ENCODE measurements around the gene CUZD1.

The CUZD1 gene

GRCh38 chr10:122802282-122802681 lies 43.4 kb downstream of the CUZD1 start:
- no peak for FAIRE-seq

GRCh38 chr10:122798704-122799231 lies 46.9 kb downstream of the CUZD1 start:
- FAIRE-seq = no peak

- no peak for FAIRE-seq
Observed at GRCh38 chr10:122796796-122797195, 48.9 kb downstream of the CUZD1 start.

DNA sequence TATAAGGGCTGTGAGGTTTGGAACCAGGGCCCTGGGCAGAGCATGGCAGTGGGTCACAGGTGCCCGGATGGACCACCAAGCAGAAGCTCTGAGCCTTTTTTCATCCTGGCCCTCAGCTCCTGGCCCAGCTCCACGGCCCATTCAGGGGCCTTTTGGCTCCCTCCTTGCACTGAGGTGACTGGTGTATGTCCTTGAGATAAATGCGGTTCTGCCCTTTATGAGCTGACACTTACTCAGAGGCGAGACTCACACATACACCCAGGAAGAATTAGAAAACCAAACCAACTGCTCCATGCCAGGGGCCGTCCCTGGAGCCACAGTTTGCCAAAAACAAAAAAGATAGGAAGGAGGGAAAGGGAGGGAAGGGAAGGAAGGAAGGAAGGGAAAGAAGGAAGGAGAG lies 49.7 kb downstream of the CUZD1 start:
- no peak for FAIRE-seq

GRCh38 chr10:122786269-122786668 lies 59.4 kb downstream of the CUZD1 start:
- no peak for FAIRE-seq

DNA sequence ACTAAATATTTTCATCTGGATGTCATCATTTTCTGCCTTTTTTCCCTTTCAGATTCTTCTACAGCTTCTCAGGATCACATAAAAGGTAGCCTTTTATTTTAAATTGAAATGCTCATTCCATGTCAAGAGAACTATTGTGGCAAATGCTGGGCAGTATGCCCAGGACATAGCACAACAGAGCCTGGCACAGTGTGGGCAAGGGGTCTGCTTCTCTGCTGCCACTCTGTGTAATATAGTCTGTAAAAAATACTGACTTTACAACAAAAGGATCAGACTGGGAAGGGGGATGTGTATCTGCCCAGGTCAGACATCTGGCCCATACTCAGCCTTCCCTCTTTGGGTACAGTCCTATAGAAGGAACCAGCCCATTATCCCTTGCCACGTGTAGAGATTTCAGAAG lies 62.7 kb downstream of the CUZD1 start:
- no peak for FAIRE-seq
